Endometrial microvascular endothelial cells (primary cell): ENCODE results near the gene LARGE2. TPM values are rescaled to one million over a fixed set of nuclear protein-coding genes. Genes with fewer than 3 reads are reported as not detected.

Experiments used
- in situ Hi-C: cut with HindIII; loops from 2 replicates; pipeline ENCODE4 v1.10.0; 2017; ENCODE audit warnings: low sequenced_read_pairs, low pct_unique_long_range_greater_than_20kb; ENCODE audit errors: inconsistent ontology term
- total RNA-seq: library from RNA; depleted of rRNA; stranded (reverse); fragments of >200 nt; gene quantifications from one replicate; pipeline ENCODE4 v1.2.3, GENCODE V29; 2015; ENCODE audit errors: inconsistent ontology term

LARGE2 gene
- total RNA-seq: not detected

GRCh38 chr11:45922425-45923082 is at the start of gene LARGE2:
LARGE2 (plus strand) TSS chr11:45922656; CDS start chr11:45922883, 227 bp downstream.
- in situ Hi-C loops: no loop called here

DNA sequence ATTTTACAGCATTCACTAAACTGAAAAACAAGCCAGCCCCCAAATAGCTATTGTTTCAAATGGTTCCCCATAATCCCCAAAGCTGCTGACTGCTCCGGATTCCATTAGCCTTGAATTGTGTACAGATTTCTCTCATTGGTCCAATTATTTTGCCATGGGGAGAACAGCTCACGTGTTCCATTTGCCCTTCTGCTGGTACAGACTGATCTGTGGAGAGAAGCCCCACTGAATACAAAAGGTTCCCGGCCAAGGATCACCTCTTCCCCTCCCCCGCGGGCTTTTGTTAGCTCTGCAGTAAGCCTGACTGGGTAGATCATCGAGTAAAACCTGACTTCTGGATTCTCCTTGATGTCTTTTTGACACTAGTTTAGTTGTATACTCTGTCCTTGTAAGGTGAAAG is 46.1 kb upstream of the LARGE2 start:
- in situ Hi-C loops: no loop called here

- in situ Hi-C loops: no loop called here
Observed at GRCh38 chr11:45877221-45877620, 45.2 kb upstream of the LARGE2 start.

DNA sequence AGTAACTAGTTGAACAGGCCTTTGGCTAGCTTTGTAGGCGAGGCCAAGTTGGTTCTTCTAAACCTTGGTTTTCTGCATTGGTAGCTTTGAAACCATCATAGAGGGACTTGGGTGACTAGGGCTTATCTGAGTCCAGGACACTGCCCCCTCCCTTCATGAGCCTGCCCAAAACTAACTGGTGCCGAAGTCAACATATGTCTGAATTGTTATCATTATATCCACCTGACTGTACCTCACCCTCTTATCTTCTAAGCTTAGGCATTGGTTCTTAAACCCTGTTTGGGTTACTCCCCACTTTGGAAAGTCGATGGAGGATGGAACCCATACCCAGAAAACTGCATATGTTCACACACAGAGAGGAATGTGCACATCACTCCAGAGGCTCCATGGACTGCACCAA is 44.6 kb upstream of the LARGE2 start:
- in situ Hi-C loops: no loop called here

DNA sequence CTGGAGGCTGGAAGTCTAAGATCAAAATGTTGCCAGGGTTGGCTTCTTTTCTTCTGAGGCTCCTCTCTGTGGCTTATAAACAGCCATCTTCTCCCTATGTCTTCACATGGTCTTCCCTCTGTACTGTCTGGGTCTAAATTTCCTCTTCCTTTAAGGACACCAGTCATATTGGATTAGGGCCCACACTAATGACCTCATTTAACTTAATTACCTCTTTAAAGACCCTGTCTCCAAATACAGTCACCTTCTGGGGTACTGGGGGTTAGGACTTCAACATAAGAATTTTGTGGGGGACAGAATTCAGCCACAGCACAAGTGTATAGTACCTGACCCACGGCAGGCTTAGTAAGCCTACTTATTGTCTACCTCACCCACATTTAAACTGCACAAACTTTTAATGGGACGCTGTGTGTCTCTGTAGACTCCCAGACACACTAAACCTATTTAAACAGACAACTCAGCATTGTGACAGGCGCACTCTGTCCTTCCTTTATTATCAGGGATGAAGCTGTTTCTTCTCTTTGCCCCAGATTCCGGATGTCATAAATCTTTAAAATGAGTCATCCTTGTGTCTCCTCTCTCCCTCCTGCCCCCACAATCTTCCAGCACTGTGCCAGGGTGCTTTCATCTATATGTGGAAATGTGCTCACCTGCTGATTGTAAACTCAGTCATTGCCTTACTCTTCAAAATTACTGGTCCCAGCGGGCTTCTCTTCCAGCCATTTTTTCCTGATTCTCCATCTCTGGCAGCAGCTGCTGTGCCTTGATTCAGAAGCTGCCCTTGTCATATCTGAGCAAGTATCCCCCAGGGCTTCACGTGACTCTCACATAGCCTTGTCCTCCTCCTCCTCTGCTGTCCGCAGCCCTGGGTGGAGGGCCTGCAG is 42.4 kb upstream of the LARGE2 start:
- in situ Hi-C loops: no loop called here

DNA sequence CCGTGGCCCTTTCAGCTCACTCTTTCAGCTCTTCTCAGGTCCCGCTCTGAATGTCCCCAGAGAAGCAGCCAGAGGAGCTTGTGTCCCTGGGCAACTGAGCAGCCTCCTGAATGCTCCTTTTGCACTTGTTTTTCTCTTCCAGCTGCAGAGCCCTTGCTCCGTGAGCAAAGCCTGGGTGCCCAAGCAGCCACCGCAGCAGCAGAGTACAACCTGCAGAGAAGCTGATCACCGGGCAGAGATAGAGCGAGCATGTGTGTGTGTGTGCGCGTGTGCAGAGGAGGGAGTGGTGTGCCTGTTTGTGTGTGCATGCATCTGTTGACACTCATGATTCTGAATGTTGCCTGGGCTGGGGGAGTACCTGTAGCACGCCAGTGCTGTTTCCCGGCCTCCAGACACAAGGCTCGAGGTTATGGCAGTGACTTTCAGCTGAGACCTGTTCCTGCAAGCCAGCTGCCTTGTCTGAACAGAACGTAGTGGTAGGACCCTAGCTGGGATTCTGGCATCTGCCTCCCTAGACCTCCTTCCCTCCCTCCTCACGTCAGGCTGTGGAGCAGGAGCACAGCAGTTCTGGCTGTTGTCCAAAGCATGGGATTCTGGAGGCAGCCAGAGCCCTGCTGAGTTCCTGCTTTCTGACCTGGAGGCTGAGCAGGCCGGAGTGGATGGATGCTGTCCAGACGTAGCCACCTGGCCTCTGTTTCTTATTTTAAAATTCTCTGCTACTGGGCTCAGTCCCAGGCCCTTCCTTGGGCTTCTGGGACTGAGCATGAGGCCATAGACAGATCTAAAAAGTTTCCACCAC is 41.5 kb upstream of the LARGE2 start:
- in situ Hi-C loops: no loop called here

- in situ Hi-C loops: no loop called here
Observed at GRCh38 chr11:45881708-45882368, 40.6 kb upstream of the LARGE2 start.

DNA sequence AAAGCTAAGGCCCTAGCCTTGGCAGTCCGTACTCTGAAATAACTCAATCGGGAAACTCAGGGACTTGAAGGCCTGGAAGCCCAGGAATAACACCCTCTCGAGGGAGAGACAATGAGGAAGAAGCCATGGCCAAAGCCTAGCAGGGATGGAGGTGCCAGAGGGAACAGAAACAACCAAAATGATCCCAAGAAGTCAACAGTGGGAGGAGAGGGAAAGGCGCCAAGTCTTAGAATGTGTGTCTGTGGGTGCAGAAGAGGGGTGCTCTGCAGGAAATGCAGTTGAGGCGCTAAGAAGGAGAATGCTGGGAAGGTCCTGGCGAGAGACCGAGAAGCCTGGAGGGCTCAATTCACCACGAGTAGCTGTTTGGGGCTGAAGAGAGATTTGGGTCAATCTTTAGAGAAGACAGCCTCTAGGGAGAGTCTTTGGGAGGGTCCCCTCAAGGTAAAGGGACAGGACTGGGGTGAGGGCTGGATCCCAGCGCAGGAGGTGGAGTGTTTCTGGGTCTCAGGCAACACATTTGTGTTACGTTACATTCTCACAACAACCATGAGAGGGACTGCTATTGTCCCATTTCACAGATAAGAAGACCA is 37.8 kb upstream of the LARGE2 start:
- in situ Hi-C loops: no loop called here

DNA sequence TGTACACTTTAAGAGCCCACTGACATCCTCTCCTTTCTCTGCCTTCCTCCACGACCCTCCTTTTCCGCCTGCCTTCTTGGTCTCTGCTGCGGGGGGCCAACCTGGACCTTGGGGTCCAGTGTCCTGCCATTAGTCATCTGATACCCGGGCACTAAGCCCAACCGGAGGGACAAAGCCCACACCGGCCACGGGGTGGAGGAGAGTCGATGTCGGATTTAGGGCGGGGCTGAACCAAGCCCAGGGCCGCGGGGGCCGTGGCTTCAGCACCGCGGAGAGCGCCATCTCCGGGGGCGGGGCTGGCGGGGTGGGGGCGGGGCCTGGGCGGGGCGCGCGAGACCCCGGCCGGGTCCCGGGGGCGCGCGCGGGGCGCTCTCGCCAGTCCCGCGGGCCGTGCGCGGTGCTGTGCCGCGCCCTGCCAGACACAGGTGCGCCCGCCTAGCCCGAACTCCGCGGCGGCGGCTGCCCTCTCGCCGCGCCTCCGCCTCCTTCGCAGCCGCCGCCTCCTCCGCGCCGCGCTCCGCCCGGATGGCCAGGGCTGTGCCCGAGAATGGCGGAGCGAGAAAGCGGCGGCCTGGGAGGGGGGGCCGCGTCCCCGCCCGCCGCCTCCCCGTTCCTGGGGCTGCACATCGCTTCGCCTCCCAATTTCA is 37.1 kb upstream of the LARGE2 start, which contains the start of gene MAPK8IP1:
TSS of gene MAPK8IP1 (plus strand) at position 378 of the 647 bp plus-strand sequence. CDS start at position 548, 170 bp downstream.
- in situ Hi-C loops: no loop called here

- in situ Hi-C loops: no loop called here
Observed at GRCh38 chr11:45885921-45886721, 36.3 kb upstream of the LARGE2 start.

GRCh38 chr11:45886816-45887520 is 35.5 kb upstream of the LARGE2 start:
- in situ Hi-C loops: no loop called here

DNA sequence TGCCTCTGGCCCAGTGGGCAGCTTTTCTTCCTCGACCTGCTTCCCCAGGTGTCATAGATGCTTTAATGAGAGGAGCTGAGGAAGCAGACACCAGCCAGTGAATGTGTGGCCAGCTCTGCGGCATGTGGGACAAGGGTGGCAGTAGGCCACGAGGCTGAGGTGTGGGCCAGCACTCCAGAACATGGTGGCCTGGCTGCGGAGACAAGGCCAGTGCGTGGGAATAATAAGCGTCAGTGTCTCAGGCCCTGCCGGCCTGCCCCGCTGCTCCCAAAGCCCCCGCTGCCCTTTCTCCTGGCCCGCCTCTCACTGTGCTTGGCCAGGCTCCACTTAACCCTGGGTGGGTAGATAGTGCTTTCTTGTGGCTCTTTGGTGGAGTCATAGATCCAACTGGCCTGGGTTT is 34.9 kb upstream of the LARGE2 start:
- in situ Hi-C loops: no loop called here

- in situ Hi-C loops: no loop called here
Observed at GRCh38 chr11:45889555-45889954, 32.9 kb upstream of the LARGE2 start.

DNA sequence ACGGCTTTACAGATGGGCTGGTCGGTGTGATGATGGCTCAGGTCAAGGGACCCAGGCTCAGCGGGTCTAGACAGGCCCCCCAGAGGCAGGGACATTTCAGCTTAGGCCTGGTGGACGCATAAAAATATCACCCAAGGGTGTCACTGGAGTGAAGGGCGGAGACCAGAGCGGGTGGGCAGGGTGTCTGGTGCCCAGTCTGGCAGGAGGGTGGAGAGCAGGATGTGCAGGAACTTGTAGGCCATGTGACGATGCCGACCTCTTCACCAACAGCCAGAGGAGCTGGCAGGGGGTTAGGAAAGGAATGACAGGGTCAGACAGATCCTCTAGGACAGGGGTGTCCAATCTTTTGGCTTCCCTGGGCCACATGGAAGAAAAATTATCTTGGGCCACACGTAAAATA is 32.5 kb upstream of the LARGE2 start:
- in situ Hi-C loops: no loop called here

- in situ Hi-C loops: no loop called here
Observed at GRCh38 chr11:45890886-45891550, 31.4 kb upstream of the LARGE2 start.

DNA sequence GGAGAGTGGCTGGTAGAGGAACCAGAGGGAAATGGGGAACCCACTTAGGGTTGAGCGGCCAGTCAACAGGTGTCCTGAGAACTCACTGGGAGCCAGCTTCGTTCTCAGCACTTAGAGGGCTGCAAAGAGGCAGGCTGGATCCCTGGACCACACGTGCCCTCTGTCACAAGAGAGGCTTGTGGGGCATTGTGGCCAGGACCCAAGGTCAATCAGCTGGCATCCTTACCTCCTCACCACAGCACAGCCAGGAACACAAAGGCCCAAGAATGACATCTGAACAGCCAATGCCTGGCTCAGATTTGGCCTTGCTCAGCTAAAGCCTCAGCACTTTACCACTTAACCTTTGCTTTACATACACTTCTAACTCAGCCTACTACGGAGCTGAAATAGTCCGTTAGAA is 29.6 kb upstream of the LARGE2 start:
- in situ Hi-C loops: no loop called here
